Measurements from ENCODE around the gene KIZ. TPM values are rescaled to one million over a fixed set of nuclear protein-coding genes. Genes with fewer than 3 reads are reported as not detected.

KIZ gene
- total and polyA plus RNA-seq, 2 donors (not counting 1 experiment from before 2014, with no cell fraction given) = 19.7 to 40.4 TPM

- H3K4me1 ChIP-seq (ENCODE audit: control insufficient read depth in 2 of 2, insufficient read depth in 2 of 2, low read length in 2 of 2) = peaks cover 6 to 8% of the 10 kb centered on the region in 2 donors
- TF ChIP-seq, protein P1, sequence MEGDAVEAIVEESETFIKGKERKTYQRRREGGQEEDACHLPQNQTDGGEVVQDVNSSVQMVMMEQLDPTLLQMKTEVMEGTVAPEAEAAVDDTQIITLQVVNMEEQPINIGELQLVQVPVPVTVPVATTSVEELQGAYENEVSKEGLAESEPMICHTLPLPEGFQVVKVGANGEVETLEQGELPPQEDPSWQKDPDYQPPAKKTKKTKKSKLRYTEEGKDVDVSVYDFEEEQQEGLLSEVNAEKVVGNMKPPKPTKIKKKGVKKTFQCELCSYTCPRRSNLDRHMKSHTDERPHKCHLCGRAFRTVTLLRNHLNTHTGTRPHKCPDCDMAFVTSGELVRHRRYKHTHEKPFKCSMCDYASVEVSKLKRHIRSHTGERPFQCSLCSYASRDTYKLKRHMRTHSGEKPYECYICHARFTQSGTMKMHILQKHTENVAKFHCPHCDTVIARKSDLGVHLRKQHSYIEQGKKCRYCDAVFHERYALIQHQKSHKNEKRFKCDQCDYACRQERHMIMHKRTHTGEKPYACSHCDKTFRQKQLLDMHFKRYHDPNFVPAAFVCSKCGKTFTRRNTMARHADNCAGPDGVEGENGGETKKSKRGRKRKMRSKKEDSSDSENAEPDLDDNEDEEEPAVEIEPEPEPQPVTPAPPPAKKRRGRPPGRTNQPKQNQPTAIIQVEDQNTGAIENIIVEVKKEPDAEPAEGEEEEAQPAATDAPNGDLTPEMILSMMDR (IDR thresholded peaks at IDR 0.05) = no peak
- TF ChIP-seq EZH2 (IDR thresholded peaks at IDR 0.05; ENCODE audit: borderline replicate concordance, insufficient read depth, low read depth, low read length, poor library complexity, severe bottlenecking) = no peak
- ATAC-seq (ENCODE audit: low read depth) (no peak), DNase-seq (no peak)
- no peaks in the 10 kb centered on the region for H3K27me3 ChIP-seq (replicated peaks in 1 of 4; ENCODE audit: control extremely low read depth in 1 of 4, control insufficient read depth in 3 of 4, insufficient read depth in 4 of 4, low read length in 3 of 4)
- ChIA-PET POLR2A (no interaction called here), CTCF (interaction anchor here (3.3 kb wide), 1 partner anchor 10 kb away, joined by 23 read pairs; no protein-coding TSS in a partner anchor)
- no peak overlapping the region for H3K9ac ChIP-seq (ENCODE audit: low read length)
- intact Hi-C loops (cut with micrococcal nuclease) = no loop called here
- H3K27ac ChIP-seq (ENCODE audit: low read length in 2 of 2) = no peak overlapping the region
- H3K27me3 Mint-ChIP-seq = no peaks in the 10 kb centered on the region
- no peaks in the 10 kb centered on the region for H3K9me3 ChIP-seq (ENCODE audit: control extremely low read depth in 1 of 3, control insufficient read depth in 2 of 3, insufficient read depth in 1 of 3, low read length in 2 of 3)
- H3K36me3 ChIP-seq (replicated peaks in 1 of 2; ENCODE audit: control extremely low read depth in 1 of 2, control insufficient read depth in 1 of 2, extremely low read depth in 1 of 2, insufficient read depth in 2 of 2, low read length in 1 of 2) = no peaks in the 10 kb centered on the region
- H3K79me2 ChIP-seq (ENCODE audit: control insufficient read depth, insufficient read depth, low read length) = no peaks in the 10 kb centered on the region
- H2AFZ ChIP-seq (ENCODE audit: insufficient read depth, low read depth, low read length, poor library complexity, severe bottlenecking) = no peak overlapping the region
- no peak overlapping the region for H3K4me3 ChIP-seq (ENCODE audit: control extremely low read depth in 1 of 5, extremely low read depth in 1 of 5, insufficient read depth in 1 of 5, low read depth in 2 of 5, low read length in 4 of 5)
- H3K9me3 Mint-ChIP-seq (ENCODE audit: insufficient read depth) = no peaks in the 10 kb centered on the region
- WGBS (ENCODE audit: insufficient coverage) = 83% methylated on average over 1 of the region's 6 CpGs
- H4K20me1 ChIP-seq (ENCODE audit: control insufficient read depth, insufficient read depth, low read length, poor library complexity, severe bottlenecking) = no peaks in the 10 kb centered on the region
- H3K4me3 Mint-ChIP-seq = no peak overlapping the region
- peaks cover 7% of the 10 kb centered on the region for H3K4me1 Mint-ChIP-seq
- no peak overlapping the region for H3K4me2 ChIP-seq (replicated peaks; ENCODE audit: low read depth, low read length, poor library complexity, severe bottlenecking)
- H3K27ac Mint-ChIP-seq = no peak overlapping the region
Measured at GRCh38 chr20:21225215-21225947, 99.5 kb downstream of the KIZ start.

DNA sequence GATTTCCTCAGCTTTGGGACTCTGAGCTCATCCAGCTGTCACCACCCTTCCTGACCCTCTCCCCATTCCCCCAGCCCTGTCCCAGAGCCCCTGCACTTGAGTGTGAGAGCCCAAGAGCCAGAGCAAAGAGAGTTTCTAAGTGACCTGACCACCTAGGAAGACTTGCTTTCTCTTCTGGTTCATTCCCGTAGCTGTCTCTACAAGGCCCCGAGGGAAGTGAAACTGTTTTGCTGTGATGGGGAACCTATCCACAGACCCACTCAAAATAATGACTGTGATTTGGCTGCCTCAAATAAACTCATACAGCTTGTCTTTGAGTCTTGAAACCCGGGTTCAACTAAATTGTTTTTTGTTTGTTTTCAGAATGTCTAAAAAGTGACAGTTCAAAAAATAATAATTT, 102.6 kb downstream of the KIZ start:
- intact Hi-C loops (cut with micrococcal nuclease) = no loop called here
- POLR2A ChIA-PET = no interaction called here
- no peaks in the 10 kb centered on the region for H3K27me3 Mint-ChIP-seq
- no peaks in the 10 kb centered on the region for H3K79me2 ChIP-seq (ENCODE audit: control insufficient read depth, insufficient read depth, low read length)
- no peak overlapping the region for H3K9ac ChIP-seq (ENCODE audit: low read length)
- H3K27ac Mint-ChIP-seq = peak overlapping the region; percentile 83
- ATAC-seq (ENCODE audit: low read depth) = peak; percentile 71
- WGBS (ENCODE audit: insufficient coverage) = no CpG with 5 or more reads among the region's 3 CpGs
- H3K36me3 ChIP-seq (replicated peaks in 1 of 2; ENCODE audit: control extremely low read depth in 1 of 2, control insufficient read depth in 1 of 2, extremely low read depth in 1 of 2, insufficient read depth in 2 of 2, low read length in 1 of 2) = peaks cover 0 to 13% of the 10 kb centered on the region in 2 experiments
- CTCF ChIA-PET = interaction anchor here (0.9 to 1.3 kb wide), 3 partner anchors 14 to 368 kb away, joined by 4 to 9 read pairs (median 4); no protein-coding TSS in a partner anchor
- no peak overlapping the region for H3K4me3 ChIP-seq (ENCODE audit: control extremely low read depth in 1 of 5, extremely low read depth in 1 of 5, insufficient read depth in 1 of 5, low read depth in 2 of 5, low read length in 4 of 5)
- H3K4me1 Mint-ChIP-seq = peaks cover 7% of the 10 kb centered on the region
- DNase-seq = peak; percentile 52
- H3K27me3 ChIP-seq (replicated peaks in 1 of 4; ENCODE audit: control extremely low read depth in 1 of 4, control insufficient read depth in 3 of 4, insufficient read depth in 4 of 4, low read length in 3 of 4) = no peaks in the 10 kb centered on the region
- H3K4me1 ChIP-seq (ENCODE audit: control insufficient read depth in 2 of 2, insufficient read depth in 2 of 2, low read length in 2 of 2) = peaks cover 6 to 8% of the 10 kb centered on the region in 2 donors
- no peaks in the 10 kb centered on the region for H3K9me3 Mint-ChIP-seq (ENCODE audit: insufficient read depth)
- H3K9me3 ChIP-seq (ENCODE audit: control extremely low read depth in 1 of 3, control insufficient read depth in 2 of 3, insufficient read depth in 1 of 3, low read length in 2 of 3) = no peaks in the 10 kb centered on the region
- H3K4me3 Mint-ChIP-seq = no peak overlapping the region
- TF ChIP-seq, protein P1 (IDR thresholded peaks at IDR 0.05) = no peak
- TF ChIP-seq EZH2 (IDR thresholded peaks at IDR 0.05; ENCODE audit: borderline replicate concordance, insufficient read depth, low read depth, low read length, poor library complexity, severe bottlenecking) = no peak
- no peaks in the 10 kb centered on the region for H4K20me1 ChIP-seq (ENCODE audit: control insufficient read depth, insufficient read depth, low read length, poor library complexity, severe bottlenecking)
- H3K4me2 ChIP-seq (replicated peaks; ENCODE audit: low read depth, low read length, poor library complexity, severe bottlenecking) = peak overlapping the region; percentile 15
- peak overlapping the region in 1 of 2 donors; percentile 6 for H3K27ac ChIP-seq (ENCODE audit: low read length in 2 of 2)
- H2AFZ ChIP-seq (ENCODE audit: insufficient read depth, low read depth, low read length, poor library complexity, severe bottlenecking) = no peak overlapping the region
